PFSK-1 (cell line): ENCODE measurements around the gene RBM5.

Experiments
- POLR2AphosphoS5 ChIP-seq: IDR thresholded peaks from 2 replicates; pipeline ENCODE4 v1.6.1; 2012; ENCODE audit warnings: low read depth, mild to moderate bottlenecking, control low read depth, low read length, moderate library complexity
- TF ChIP-seq, protein P1 (sequence below), 2 experiments: IDR thresholded peaks; 2 replicates each; pipeline versions ENCODE4 v1.6.1 to v1.8.0; 2011 to 2012; ENCODE audit warnings: low read depth in 2 of 2, low read length in 2 of 2, control low read depth in 1 of 2, inconsistent platforms in 1 of 2, mild to moderate bottlenecking in 1 of 2, moderate library complexity in 1 of 2; ENCODE audit not compliant: insufficient read depth in 1 of 2

- no peak for TF ChIP-seq POLR2AphosphoS5
- TF ChIP-seq, protein P1, sequence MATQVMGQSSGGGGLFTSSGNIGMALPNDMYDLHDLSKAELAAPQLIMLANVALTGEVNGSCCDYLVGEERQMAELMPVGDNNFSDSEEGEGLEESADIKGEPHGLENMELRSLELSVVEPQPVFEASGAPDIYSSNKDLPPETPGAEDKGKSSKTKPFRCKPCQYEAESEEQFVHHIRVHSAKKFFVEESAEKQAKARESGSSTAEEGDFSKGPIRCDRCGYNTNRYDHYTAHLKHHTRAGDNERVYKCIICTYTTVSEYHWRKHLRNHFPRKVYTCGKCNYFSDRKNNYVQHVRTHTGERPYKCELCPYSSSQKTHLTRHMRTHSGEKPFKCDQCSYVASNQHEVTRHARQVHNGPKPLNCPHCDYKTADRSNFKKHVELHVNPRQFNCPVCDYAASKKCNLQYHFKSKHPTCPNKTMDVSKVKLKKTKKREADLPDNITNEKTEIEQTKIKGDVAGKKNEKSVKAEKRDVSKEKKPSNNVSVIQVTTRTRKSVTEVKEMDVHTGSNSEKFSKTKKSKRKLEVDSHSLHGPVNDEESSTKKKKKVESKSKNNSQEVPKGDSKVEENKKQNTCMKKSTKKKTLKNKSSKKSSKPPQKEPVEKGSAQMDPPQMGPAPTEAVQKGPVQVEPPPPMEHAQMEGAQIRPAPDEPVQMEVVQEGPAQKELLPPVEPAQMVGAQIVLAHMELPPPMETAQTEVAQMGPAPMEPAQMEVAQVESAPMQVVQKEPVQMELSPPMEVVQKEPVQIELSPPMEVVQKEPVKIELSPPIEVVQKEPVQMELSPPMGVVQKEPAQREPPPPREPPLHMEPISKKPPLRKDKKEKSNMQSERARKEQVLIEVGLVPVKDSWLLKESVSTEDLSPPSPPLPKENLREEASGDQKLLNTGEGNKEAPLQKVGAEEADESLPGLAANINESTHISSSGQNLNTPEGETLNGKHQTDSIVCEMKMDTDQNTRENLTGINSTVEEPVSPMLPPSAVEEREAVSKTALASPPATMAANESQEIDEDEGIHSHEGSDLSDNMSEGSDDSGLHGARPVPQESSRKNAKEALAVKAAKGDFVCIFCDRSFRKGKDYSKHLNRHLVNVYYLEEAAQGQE (IDR thresholded peaks at IDR 0.05; ENCODE audit: insufficient read depth in 1 of 2, low read depth in 2 of 2, low read length in 2 of 2), result no peak
Measured at GRCh38 chr3:50156549-50157493, 68.1 kb downstream of the RBM5 start.
